Measurements from ENCODE around the gene ZFAND5. TPM values are rescaled to one million over a fixed set of nuclear protein-coding genes. Genes with fewer than 3 reads are reported as not detected.

The ZFAND5 gene
- total RNA-seq, 1 experiment from 2014 or later: 149 TPM

DNA sequence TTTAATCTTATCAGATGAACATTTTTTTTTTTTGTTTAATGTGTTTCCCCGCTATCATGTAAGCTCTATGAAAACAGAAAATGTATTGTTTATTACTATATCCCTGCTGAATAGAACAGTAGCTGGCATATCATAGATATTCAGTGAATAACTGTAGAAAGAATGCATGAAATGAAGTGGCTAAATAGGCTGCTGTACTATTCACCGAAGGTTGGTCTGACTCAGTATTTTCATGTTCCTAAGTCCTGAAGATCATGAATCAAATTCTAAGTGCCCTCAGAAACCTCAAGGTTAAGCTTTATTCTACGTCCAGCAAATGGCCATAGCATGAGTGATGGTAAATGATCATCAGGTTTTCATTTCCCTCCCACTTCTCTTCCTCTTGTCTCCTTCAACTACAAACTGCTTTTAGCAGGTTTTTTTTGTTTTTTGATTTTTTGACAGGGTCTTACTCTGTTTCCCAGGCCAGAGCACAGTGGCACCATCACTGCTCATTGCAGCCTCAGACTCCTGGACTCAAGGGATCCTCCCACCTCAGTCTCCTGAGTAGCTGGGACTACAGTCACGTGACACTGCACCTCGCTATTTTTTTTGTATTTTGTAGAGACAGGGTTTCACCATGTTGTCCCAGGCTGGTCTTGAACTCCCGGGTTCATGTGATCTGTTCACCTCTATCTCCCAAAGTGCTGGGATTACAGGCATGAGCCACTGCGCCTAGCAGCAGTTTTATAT, 19.1 kb upstream of the ZFAND5 start:
- Histone ChIP-seq H3K4me3 (no peak overlapping the region), H3K9me3 (replicated peaks) (no peaks in the 10 kb centered on the region; the same call in 1 of the 2 replicates), H3K36me3 (no peaks in the 10 kb centered on the region), H3K4me1 (peaks cover 21% of the 10 kb centered on the region), H3K27me3 (no peaks in the 10 kb centered on the region), H3K27ac (no peak overlapping the region)
- DNase-seq: no peak

DNA sequence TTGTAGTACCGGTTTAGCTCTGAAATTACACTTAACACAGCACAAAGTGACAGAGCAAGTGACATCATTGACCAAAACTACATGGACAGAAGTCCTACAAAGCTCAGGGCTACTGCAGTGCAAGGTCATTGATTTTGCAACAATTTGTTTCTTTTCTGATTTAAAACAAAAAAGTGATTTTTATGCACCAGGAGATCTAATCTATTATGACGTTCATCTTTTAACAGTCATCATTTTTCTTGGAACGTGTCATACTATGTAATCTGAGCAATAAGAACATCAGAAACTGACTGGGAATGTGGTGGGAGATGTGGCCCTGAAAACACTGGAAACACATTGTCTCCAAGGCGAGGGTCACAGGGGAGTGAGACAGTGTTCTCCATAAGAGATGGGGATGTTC, 17.4 kb upstream of the ZFAND5 start:
- Histone ChIP-seq H3K4me1 (peaks cover 21% of the 10 kb centered on the region), H3K27ac (no peak overlapping the region), H3K9me3 (replicated peaks) (no peaks in the 10 kb centered on the region), H3K27me3 (no peaks in the 10 kb centered on the region), H3K4me3 (no peak overlapping the region), H3K36me3 (no peaks in the 10 kb centered on the region)
- no peak for DNase-seq

DNA sequence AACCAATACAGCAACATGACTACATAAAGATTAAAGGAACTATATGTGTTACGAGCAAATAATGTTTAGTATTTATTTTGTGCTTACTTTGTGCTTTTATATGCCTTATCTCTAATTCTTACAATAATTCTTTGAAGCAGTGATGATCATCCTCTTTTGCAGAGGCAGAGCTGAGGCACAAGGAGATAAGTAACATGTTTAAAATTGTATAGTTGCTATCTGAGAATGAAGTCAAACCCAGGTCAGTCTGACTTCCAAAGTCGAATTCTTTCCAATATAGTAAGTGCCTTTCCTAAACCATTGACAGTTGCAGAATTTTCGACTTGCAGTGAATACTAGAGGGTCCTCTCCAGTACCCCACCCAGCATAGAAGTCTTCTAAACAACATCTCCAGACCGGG, 12.0 kb upstream of the ZFAND5 start:
- no peak overlapping the region for H3K27ac ChIP-seq
- no peaks in the 10 kb centered on the region for H3K4me1 ChIP-seq
- no peak for DNase-seq
- no peaks in the 10 kb centered on the region for H3K27me3 ChIP-seq
- H3K4me3 ChIP-seq: no peak overlapping the region
- no peaks in the 10 kb centered on the region for H3K36me3 ChIP-seq
- H3K9me3 ChIP-seq (replicated peaks): no peaks in the 10 kb centered on the region

GRCh38 chr9:72371151-72371550, 6.1 kb upstream of the ZFAND5 start:
- Histone ChIP-seq H3K27ac (no peak overlapping the region), H3K4me1 (no peaks in the 10 kb centered on the region), H3K9me3 (replicated peaks) (no peaks in the 10 kb centered on the region), H3K36me3 (no peaks in the 10 kb centered on the region), H3K27me3 (no peaks in the 10 kb centered on the region), H3K4me3 (no peak overlapping the region)
- no peak for DNase-seq

GRCh38 chr9:72365525-72366256, 683 bp upstream of the ZFAND5 start:
- peaks cover 14% of the 10 kb centered on the region for H3K4me1 ChIP-seq
- DNase-seq: peak; percentile 84 to 89

GRCh38 chr9:72363908-72364678, 915 bp downstream of the ZFAND5 start:
- peak overlapping the region; percentile 95 for H3K27ac ChIP-seq
- no peaks in the 10 kb centered on the region for H3K9me3 ChIP-seq (replicated peaks)
- peak overlapping the region; percentile 94 for H3K4me3 ChIP-seq
- H3K4me1 ChIP-seq: peaks cover 14% of the 10 kb centered on the region
- H3K36me3 ChIP-seq: peaks cover 41% of the 10 kb centered on the region
- no peaks in the 10 kb centered on the region for H3K27me3 ChIP-seq
- DNase-seq: peak; percentile 57 to 62

More at GRCh38 chr9:72365525-72366256, 683 bp upstream of the ZFAND5 start:
- Histone ChIP-seq H3K36me3 (peaks cover 25% of the 10 kb centered on the region), H3K9me3 (replicated peaks) (no peaks in the 10 kb centered on the region), H3K4me3 (peak overlapping the region; percentile 94), H3K27me3 (no peaks in the 10 kb centered on the region), H3K27ac (peak overlapping the region; percentile 95)

GRCh38 chr9:72363236-72363635, 1.8 kb downstream of the ZFAND5 start:
- H3K4me3 ChIP-seq: peak overlapping the region; percentile 94
- H3K4me1 ChIP-seq: peaks cover 14% of the 10 kb centered on the region
- peaks cover 49% of the 10 kb centered on the region for H3K36me3 ChIP-seq
- H3K27ac ChIP-seq: peak overlapping the region; percentile 95
- no peaks in the 10 kb centered on the region for H3K27me3 ChIP-seq
- no peaks in the 10 kb centered on the region for H3K9me3 ChIP-seq (replicated peaks)
- DNase-seq: no peak

DNA sequence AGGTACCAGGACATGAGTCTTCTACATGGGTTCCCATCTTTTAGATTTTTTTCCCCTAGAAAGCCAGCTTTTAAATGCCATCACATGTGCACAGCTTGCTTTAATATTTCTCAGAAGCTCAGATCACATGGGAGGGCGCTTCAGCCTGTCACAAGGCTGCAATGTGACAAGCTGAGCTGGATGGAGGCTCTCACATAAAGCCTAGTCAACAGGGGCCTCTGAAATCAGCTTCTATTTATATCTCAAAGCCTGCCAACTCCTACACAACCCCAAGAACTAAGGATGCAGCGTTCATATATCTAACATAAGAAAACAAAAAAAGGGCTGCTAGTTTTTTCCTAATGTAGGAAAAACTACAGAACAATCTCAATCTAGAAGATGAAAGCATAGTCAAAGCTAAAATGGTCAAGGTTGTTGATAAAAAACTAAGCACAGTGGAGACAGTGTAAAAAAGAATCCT, 2.3 kb downstream of the ZFAND5 start:
- Histone ChIP-seq H3K27me3 (no peaks in the 10 kb centered on the region), H3K9me3 (replicated peaks) (no peaks in the 10 kb centered on the region), H3K27ac (no peak overlapping the region), H3K4me3 (peak overlapping the region; percentile 94), H3K4me1 (peaks cover 14% of the 10 kb centered on the region), H3K36me3 (peaks cover 54% of the 10 kb centered on the region)
- peak; percentile 59 to 74 for DNase-seq

DNA sequence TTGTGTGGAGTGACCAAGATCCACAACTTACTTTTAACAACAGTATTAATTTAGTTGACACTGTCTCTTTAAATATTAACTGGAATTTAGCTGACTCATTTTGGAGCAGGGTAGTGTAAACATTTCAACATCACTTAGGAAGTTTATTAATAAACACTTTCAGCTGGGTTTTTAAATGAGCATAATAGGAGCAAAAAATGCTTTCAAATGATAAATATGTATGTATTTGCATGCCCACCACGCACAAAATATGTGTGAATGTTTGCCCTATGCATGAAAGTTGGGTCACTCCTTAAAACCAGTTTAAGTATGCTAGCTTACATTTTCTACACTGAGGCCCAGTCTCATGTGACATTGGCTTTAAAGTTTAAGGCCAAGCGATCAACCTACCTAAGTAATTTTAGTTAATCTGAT, 2.9 kb downstream of the ZFAND5 start:
- Histone ChIP-seq H3K36me3 (peaks cover 60% of the 10 kb centered on the region), H3K4me3 (peak overlapping the region; percentile 94), H3K9me3 (replicated peaks) (no peaks in the 10 kb centered on the region), H3K27me3 (no peaks in the 10 kb centered on the region), H3K27ac (no peak overlapping the region), H3K4me1 (peaks cover 14% of the 10 kb centered on the region)
- DNase-seq: no peak

DNA sequence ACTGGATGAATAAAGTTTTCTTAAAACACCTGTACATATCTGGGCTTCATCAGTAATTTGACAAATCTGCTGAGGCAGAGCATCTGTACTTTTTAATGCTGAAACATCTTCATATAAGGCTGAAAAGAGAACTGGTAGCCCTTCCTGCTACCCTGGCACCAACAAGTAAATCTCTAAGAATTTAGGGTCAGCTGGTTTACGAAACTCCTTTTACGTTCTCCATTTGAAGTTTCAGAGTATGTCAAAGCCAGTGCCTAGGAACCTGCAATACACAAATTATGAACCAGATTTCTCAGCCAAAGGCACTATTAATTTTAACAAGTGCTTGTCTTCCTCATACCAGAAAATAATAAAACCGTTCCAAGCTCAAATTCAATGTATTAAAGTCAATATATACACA, 3.8 kb downstream of the ZFAND5 start:
- no peak for DNase-seq
- Histone ChIP-seq H3K4me1 (peaks cover 14% of the 10 kb centered on the region), H3K36me3 (peaks cover 69% of the 10 kb centered on the region), H3K27me3 (no peaks in the 10 kb centered on the region), H3K27ac (no peak overlapping the region), H3K9me3 (replicated peaks) (no peaks in the 10 kb centered on the region), H3K4me3 (no peak overlapping the region)

DNA sequence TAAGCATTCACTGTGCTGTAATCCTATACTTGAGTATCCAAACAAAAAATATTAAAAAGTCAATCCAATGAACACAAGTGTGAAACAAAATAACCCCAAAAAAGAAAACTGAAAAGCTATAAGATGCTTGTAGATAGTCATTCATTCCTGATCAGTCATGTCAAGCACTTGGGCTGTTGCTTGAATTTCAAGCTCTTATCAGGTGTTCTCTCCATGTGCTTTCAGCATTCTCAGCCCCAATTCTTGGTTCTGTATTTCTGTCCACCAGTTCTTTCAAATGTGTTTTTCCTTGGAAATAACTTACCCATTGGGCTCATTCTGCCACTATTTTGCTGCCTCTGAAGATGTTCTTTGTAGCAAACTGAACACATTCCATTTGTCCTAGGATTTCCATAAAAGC, 4.7 kb downstream of the ZFAND5 start:
- Histone ChIP-seq H3K4me3 (no peak overlapping the region), H3K27ac (no peak overlapping the region), H3K36me3 (peaks cover 78% of the 10 kb centered on the region), H3K27me3 (no peaks in the 10 kb centered on the region), H3K4me1 (peaks cover 14% of the 10 kb centered on the region), H3K9me3 (replicated peaks) (no peaks in the 10 kb centered on the region)
- no peak for DNase-seq

- H3K36me3 ChIP-seq: peaks cover 77% of the 10 kb centered on the region
- H3K9me3 ChIP-seq (replicated peaks): no peaks in the 10 kb centered on the region
- no peaks in the 10 kb centered on the region for H3K27me3 ChIP-seq
- H3K4me1 ChIP-seq: peaks cover 2% of the 10 kb centered on the region
- no peak overlapping the region for H3K4me3 ChIP-seq
- no peak for DNase-seq
- H3K27ac ChIP-seq: no peak overlapping the region
Measured at GRCh38 chr9:72356041-72356582, 8.9 kb downstream of the ZFAND5 start.

GRCh38 chr9:72355153-72355552, 9.9 kb downstream of the ZFAND5 start:
- DNase-seq: no peak
- Histone ChIP-seq H3K36me3 (peaks cover 67% of the 10 kb centered on the region), H3K27me3 (no peaks in the 10 kb centered on the region), H3K4me1 (no peaks in the 10 kb centered on the region), H3K4me3 (no peak overlapping the region), H3K27ac (no peak overlapping the region), H3K9me3 (replicated peaks) (no peaks in the 10 kb centered on the region)

- H3K36me3 ChIP-seq: peaks cover 63% of the 10 kb centered on the region
- no peaks in the 10 kb centered on the region for H3K4me1 ChIP-seq
- no peak overlapping the region for H3K27ac ChIP-seq
- H3K27me3 ChIP-seq: no peaks in the 10 kb centered on the region
- H3K9me3 ChIP-seq (replicated peaks): no peaks in the 10 kb centered on the region
- DNase-seq: no peak
- H3K4me3 ChIP-seq: no peak overlapping the region
Measured at GRCh38 chr9:72354704-72355103, 10.3 kb downstream of the ZFAND5 start.
